CD4-positive, alpha-beta T cell (primary cell): Measurements from ENCODE around the gene TMEM131. TPM values are rescaled to one million over a fixed set of nuclear protein-coding genes. Genes with fewer than 3 reads are reported as not detected.
A peak's percentile ranks its signal among the peaks of the same experiment; 100 is the strongest.

Experiments
- ATAC-seq: fragments of 200-7000 bp; cut with Tn5 transposase; one replicate; pipeline ENCODE4 v1.10.0; 2022; ENCODE audit warnings: mild to moderate bottlenecking; ENCODE audit not compliant: poor library complexity
- CTCF ChIA-PET: fragments of 350-600 bp; sonication (Branson Sonifier 250); formaldehyde crosslinking; loops from one replicate; lab custom pipeline; 2021; ENCODE audit warnings: antibody characterized with exemption, inconsistent platforms; lab: Charles Lee
- POLR2A ChIA-PET: fragments of 350-600 bp; sonication (Branson Sonifier 250); formaldehyde crosslinking; loops from one replicate; lab custom pipeline; 2021; ENCODE audit warnings: antibody characterized with exemption, inconsistent platforms; lab: Charles Lee
- DNase-seq, 14 experiments: peaks; one replicate each; pipeline ENCODE4 v3.0.0-alpha.2; 2013 to 2020; ENCODE audit warnings: mixed read lengths in 2 of 14
- H3K27ac ChIP-seq, 2 donors: one replicate each; pipeline versions ENCODE4 v1.5.1 to v1.7.0; 2013; ENCODE audit warnings: low read length in 2 of 2, low read depth in 1 of 2, mild to moderate bottlenecking in 1 of 2
- H3K27me3 ChIP-seq, 2 experiments: 1 replicate in 1 of 2; 2 replicates in 1 of 2; pipeline versions ENCODE4 v1.6.1 to v1.7.0; 2013; ENCODE audit warnings: low read length in 2 of 2, control low read depth in 1 of 2, mild to moderate bottlenecking in 1 of 2, moderate library complexity in 1 of 2; ENCODE audit not compliant: insufficient read depth in 2 of 2, control insufficient read depth in 1 of 2
- H3K36me3 ChIP-seq: one replicate; pipeline ENCODE4 v1.6.1; 2013; ENCODE audit warnings: low read length, control low read depth; ENCODE audit not compliant: insufficient read depth
- H3K4me1 ChIP-seq: one replicate; pipeline ENCODE4 v1.6.1; 2013; ENCODE audit warnings: low read length, control low read depth; ENCODE audit not compliant: insufficient read depth
- H3K4me3 ChIP-seq: one replicate; pipeline ENCODE4 v1.5.1; 2013; ENCODE audit warnings: mild to moderate bottlenecking, low read length, moderate library complexity
- H3K9me3 ChIP-seq, 2 experiments: 1 replicate in 1 of 2; 2 replicates in 1 of 2; pipeline versions ENCODE4 v1.6.1 to v1.7.0; 2013; ENCODE audit warnings: low read length in 2 of 2, mild to moderate bottlenecking in 2 of 2, control low read depth in 1 of 2, moderate library complexity in 1 of 2; ENCODE audit not compliant: control insufficient read depth in 1 of 2, insufficient read depth in 1 of 2
- H3K27ac Mint-ChIP-seq: one replicate; pipeline ENCODE4 v1.8.0; 2020; ENCODE audit warnings: mixed read lengths
- H3K27me3 Mint-ChIP-seq: one replicate; pipeline ENCODE4 v1.8.0; 2021; ENCODE audit warnings: mixed read lengths
- H3K36me3 Mint-ChIP-seq: one replicate; pipeline ENCODE4 v1.8.0; 2021; ENCODE audit warnings: low read depth, mixed read lengths
- H3K4me1 Mint-ChIP-seq: one replicate; pipeline ENCODE4 v1.8.0; 2021; ENCODE audit warnings: low read depth, mixed read lengths
- H3K4me3 Mint-ChIP-seq: one replicate; pipeline ENCODE4 v1.8.0; 2020; ENCODE audit warnings: mild to moderate bottlenecking, mixed read lengths
- H3K9me3 Mint-ChIP-seq: one replicate; pipeline ENCODE4 v1.8.0; 2020; ENCODE audit warnings: mixed read lengths
- CTCF ChIP-seq: fragments of 200-600 bp; IDR thresholded peaks from one replicate; pipeline ENCODE4 v1.8.0; 2022; ENCODE audit warnings: antibody characterized with exemption, mild to moderate bottlenecking
- intact Hi-C, 2 experiments: fragments of 100-400 bp; cut with DNase I in 1 of 2; cut with micrococcal nuclease in 1 of 2; formaldehyde crosslinking; loops; one replicate each; pipeline versions ENCODE4 v1.15.1 to v1.9.0; 2023 to 2025; cut with DNase I, micrococcal nuclease
- total RNA-seq, 174 experiments: library from RNA in 2 of 174; stranded (reverse) in 2 of 174; gene quantifications; one replicate each; pipeline ENCODE4 v1.2.3 and lab custom pipeline; 2021 to 2026

Gene TMEM131
- total RNA-seq, 2 experiments from 2014 or later = 29.2 to 33.6 TPM

- no peak overlapping the region for H3K27ac Mint-ChIP-seq
- no peak for TF ChIP-seq CTCF
- ATAC-seq (no peak), DNase-seq (no peak)
- Histone ChIP-seq H3K4me1 (peaks cover 88% of the 10 kb centered on the region), H3K27ac (peak overlapping the region in 1 of 2 donors; percentile 30), H3K27me3 (no peaks in the 10 kb centered on the region), H3K36me3 (peaks cover 90% of the 10 kb centered on the region), H3K9me3 (no peaks in the 10 kb centered on the region), H3K4me3 (no peak overlapping the region)
- ChIA-PET POLR2A (interaction anchor here (1.2 kb wide), 1 partner anchor 11 kb away, joined by 3 read pairs; the partner anchor contains the start of gene ZAP70), CTCF (interaction anchor here (1.6 kb wide), 1 partner anchor 24 kb away, joined by 4 read pairs; no protein-coding TSS in a partner anchor)
- intact Hi-C loops = no loop called here
- H3K9me3 Mint-ChIP-seq = no peaks in the 10 kb centered on the region
- H3K4me3 Mint-ChIP-seq = no peak overlapping the region
- peaks cover 82% of the 10 kb centered on the region for H3K4me1 Mint-ChIP-seq
- H3K27me3 Mint-ChIP-seq = no peaks in the 10 kb centered on the region
- H3K36me3 Mint-ChIP-seq = peaks cover 89% of the 10 kb centered on the region
Observed at GRCh38 chr2:97724501-97724900, 271.2 kb downstream of the TMEM131 start.

- no peak for TF ChIP-seq CTCF
- CTCF ChIA-PET = interaction anchor here (1.6 kb wide), 1 partner anchor 24 kb away, joined by 4 read pairs; no protein-coding TSS in a partner anchor
Observed at GRCh38 chr2:97724073-97724410, 271.7 kb downstream of the TMEM131 start.

GRCh38 chr2:97723156-97724072 is 272.3 kb downstream of the TMEM131 start:
- ChIA-PET POLR2A (interaction anchor here (1.2 kb wide), 1 partner anchor 10 kb away, joined by 3 read pairs; the partner anchor contains the start of gene ZAP70), CTCF (interaction anchor here (1.6 kb wide), 1 partner anchor 23 kb away, joined by 4 read pairs; no protein-coding TSS in a partner anchor)
- no peak for ATAC-seq
- H3K27ac ChIP-seq = no peak overlapping the region
- no peak for DNase-seq
- Mint-ChIP-seq H3K4me1 (peaks cover 84% of the 10 kb centered on the region), H3K27ac (peak overlapping the region; percentile 80), H3K9me3 (no peaks in the 10 kb centered on the region), H3K27me3 (no peaks in the 10 kb centered on the region), H3K36me3 (peaks cover 89% of the 10 kb centered on the region), H3K4me3 (no peak overlapping the region)
- no peak overlapping the region for H3K4me3 ChIP-seq
- peaks cover 82% of the 10 kb centered on the region for H3K36me3 ChIP-seq
- H3K4me1 ChIP-seq = peaks cover 96% of the 10 kb centered on the region
- no peak for TF ChIP-seq CTCF
- no peaks in the 10 kb centered on the region for H3K9me3 ChIP-seq
- intact Hi-C loops = no loop called here
- no peaks in the 10 kb centered on the region for H3K27me3 ChIP-seq

More at GRCh38 chr2:97724073-97724410, 271.7 kb downstream of the TMEM131 start:
- Histone ChIP-seq H3K27me3 (no peaks in the 10 kb centered on the region), H3K4me3 (no peak overlapping the region), H3K4me1 (peaks cover 93% of the 10 kb centered on the region), H3K27ac (peak overlapping the region in 1 of 2 donors; percentile 30), H3K9me3 (no peaks in the 10 kb centered on the region), H3K36me3 (peaks cover 85% of the 10 kb centered on the region)
- Mint-ChIP-seq H3K9me3 (no peaks in the 10 kb centered on the region), H3K4me1 (peaks cover 82% of the 10 kb centered on the region), H3K27ac (no peak overlapping the region), H3K4me3 (no peak overlapping the region), H3K36me3 (peaks cover 89% of the 10 kb centered on the region), H3K27me3 (no peaks in the 10 kb centered on the region)
- ATAC-seq (no peak), DNase-seq (no peak)
- POLR2A ChIA-PET = interaction anchor here (1.2 kb wide), 1 partner anchor 11 kb away, joined by 3 read pairs; the partner anchor contains the start of gene ZAP70
- intact Hi-C loops = no loop called here
